GM04504 (cell line): ENCODE results near the gene PITRM1.

Experiments
- DNase-seq: peaks from one replicate; pipeline ENCODE4 v3.0.0-alpha.2; 2012; ENCODE audit warnings: low read depth

PITRM1 gene

GRCh38 chr10:3166496-3167290, 5.9 kb downstream of the PITRM1 start:
- no peak for DNase-seq

- DNase-seq: no peak
These were observed 7.4 kb downstream of the PITRM1 start for GRCh38 chr10:3165196-3165595.

- no peak for DNase-seq
These were observed 8.7 kb downstream of the PITRM1 start for GRCh38 chr10:3163879-3164278.

- DNase-seq: no peak
These were observed 10.0 kb downstream of the PITRM1 start for GRCh38 chr10:3162533-3162932.

GRCh38 chr10:3159152-3159551, 13.4 kb downstream of the PITRM1 start:
- no peak for DNase-seq

- no peak for DNase-seq
These were observed 17.9 kb downstream of the PITRM1 start for GRCh38 chr10:3154666-3155065.

GRCh38 chr10:3152566-3152935, 20.0 kb downstream of the PITRM1 start:
- DNase-seq: no peak

- DNase-seq: no peak
These were observed 20.6 kb downstream of the PITRM1 start for GRCh38 chr10:3151889-3152565.

GRCh38 chr10:3150961-3151360, 21.6 kb downstream of the PITRM1 start:
- DNase-seq: no peak

- DNase-seq: no peak
These were observed 22.2 kb downstream of the PITRM1 start for GRCh38 chr10:3150366-3150765.

- no peak for DNase-seq
These were observed 22.7 kb downstream of the PITRM1 start for GRCh38 chr10:3149918-3150317.

- DNase-seq: no peak
These were observed 23.6 kb downstream of the PITRM1 start for GRCh38 chr10:3148994-3149393.

GRCh38 chr10:3148041-3148440, 24.5 kb downstream of the PITRM1 start:
- DNase-seq: no peak

- no peak for DNase-seq
These were observed 25.3 kb downstream of the PITRM1 start for GRCh38 chr10:3147117-3147820.

- no peak for DNase-seq
These were observed 26.3 kb downstream of the PITRM1 start for GRCh38 chr10:3146289-3146688.

GRCh38 chr10:3145366-3145765, 27.2 kb downstream of the PITRM1 start:
- no peak for DNase-seq

- no peak for DNase-seq
These were observed 28.7 kb downstream of the PITRM1 start for GRCh38 chr10:3143791-3144434.

- no peak for DNase-seq
These were observed 29.2 kb downstream of the PITRM1 start for GRCh38 chr10:3143366-3143765.

- DNase-seq: no peak
These were observed 30.3 kb downstream of the PITRM1 start for GRCh38 chr10:3142146-3142875.

- DNase-seq: no peak
These were observed 31.1 kb downstream of the PITRM1 start for GRCh38 chr10:3141351-3142005.

- DNase-seq: no peak
These were observed 32.3 kb downstream of the PITRM1 start for GRCh38 chr10:3140280-3140679.
